HL-60/S4 (cell line): ENCODE data around the gene DPH1.

Experiments used
- in situ Hi-C: fragments of 300-500 bp; cut with MboI; formaldehyde crosslinking; loops from 2 replicates; pipeline ENCODE4 v1.14.3; 2022; ENCODE audit warnings: low sequenced_read_pairs

DPH1 gene

GRCh38 chr17:2071455-2072281 is 41.7 kb downstream of the DPH1 start:
- in situ Hi-C loops: no loop called here

- in situ Hi-C loops: no loop called here
Observed at GRCh38 chr17:2074919-2075318, 45.0 kb downstream of the DPH1 start.

GRCh38 chr17:2075336-2076086 is 45.6 kb downstream of the DPH1 start:
- in situ Hi-C loops: no loop called here

GRCh38 chr17:2076087-2076984 is 46.4 kb downstream of the DPH1 start:
- in situ Hi-C loops: no loop called here

DNA sequence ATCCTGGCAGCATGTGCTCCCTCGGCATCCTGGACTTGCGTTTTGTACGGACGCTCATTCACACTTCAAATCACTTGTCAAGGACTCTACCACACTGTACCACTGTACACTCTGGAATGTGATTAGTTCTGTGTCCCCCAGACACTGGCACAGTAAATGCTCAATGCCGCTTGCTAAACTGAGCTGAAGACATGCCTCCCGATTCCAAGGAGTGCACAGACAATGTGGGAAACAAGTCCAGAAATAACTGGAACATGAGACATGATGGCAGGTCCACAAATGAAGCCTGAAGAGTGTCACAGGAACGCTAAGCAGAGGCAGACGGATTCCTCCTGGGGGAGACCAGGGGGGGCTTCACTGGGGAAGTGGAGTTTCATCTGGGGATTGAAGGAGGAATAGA is 47.1 kb downstream of the DPH1 start:
- in situ Hi-C loops: no loop called here

DNA sequence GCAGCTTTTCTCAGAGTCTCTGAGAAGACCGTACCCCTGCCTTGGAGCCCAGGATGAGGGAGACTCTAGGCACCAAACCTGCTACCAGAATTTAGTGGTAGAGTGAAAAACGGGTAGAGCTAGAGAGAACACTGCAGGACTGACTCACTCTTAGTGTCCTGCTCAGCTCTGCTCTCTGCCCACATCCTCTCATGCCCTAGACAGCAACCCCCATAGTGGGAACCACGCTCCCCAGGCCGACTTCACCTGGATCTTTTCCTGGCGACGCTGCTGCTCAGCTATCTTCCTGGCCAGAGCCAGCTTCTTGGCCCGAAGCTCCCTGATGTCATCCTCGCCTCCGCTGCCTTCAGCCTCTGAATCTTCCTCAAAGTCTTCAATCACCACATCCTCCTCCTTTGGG is 51.6 kb downstream of the DPH1 start:
- in situ Hi-C loops: no loop called here

- in situ Hi-C loops: no loop called here
Observed at GRCh38 chr17:2082003-2082781, 52.2 kb downstream of the DPH1 start.

DNA sequence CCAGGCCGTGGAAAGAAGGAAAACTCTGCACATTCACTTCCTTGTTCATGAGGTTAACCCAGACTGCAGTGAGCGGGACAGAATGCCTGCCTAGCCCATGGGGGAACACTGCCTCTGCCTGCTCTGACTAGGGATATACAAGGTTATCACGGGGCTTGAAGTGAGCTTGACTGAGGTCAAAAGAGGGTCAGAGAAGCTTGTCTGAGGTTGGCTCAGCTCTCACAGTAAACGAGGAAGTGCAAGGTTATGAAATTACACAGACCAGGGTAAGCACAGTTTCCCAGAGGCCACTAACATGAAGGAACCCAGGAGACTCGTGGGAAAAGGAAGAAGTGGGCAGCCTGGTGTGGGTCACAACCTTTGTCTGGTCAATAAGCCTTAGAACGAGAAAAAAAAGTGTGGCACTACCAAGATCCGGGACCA is 53.7 kb downstream of the DPH1 start:
- in situ Hi-C loops: no loop called here

DNA sequence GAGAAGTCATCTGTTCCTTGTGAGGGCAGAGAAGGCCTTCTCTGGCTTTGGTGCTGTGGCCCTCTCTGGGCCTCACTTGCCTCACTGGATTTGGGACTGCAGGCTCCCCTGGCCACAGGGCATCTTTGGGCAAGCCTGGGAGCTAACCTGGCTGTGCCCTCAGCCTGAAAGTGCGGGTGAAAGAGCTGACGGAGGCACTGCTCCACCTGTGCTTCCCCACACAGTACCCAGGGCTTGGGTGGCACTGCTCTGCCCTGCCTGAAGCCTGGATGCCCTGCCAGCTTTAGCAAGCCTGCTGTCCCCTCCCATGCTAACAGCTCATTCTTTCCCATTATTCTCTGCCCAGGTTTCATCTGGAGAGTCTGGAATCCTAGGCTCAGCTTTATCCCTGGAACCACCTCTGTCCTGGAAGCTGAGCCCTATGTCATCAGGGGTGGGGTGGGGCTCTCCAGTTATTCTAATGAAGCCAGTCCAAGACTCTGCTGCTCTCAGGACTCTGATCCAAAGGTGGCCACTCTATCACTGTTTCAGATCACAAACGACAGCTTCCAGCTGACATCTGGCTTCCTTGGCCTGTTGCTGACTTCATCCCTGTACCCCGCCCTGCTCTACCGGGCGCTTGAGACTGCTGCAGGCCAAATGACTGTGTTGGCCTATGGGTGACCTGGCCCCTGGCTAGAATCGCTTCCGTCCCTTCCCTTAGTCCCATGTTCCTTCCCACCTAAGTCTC is 54.2 kb downstream of the DPH1 start:
- in situ Hi-C loops: no loop called here

DNA sequence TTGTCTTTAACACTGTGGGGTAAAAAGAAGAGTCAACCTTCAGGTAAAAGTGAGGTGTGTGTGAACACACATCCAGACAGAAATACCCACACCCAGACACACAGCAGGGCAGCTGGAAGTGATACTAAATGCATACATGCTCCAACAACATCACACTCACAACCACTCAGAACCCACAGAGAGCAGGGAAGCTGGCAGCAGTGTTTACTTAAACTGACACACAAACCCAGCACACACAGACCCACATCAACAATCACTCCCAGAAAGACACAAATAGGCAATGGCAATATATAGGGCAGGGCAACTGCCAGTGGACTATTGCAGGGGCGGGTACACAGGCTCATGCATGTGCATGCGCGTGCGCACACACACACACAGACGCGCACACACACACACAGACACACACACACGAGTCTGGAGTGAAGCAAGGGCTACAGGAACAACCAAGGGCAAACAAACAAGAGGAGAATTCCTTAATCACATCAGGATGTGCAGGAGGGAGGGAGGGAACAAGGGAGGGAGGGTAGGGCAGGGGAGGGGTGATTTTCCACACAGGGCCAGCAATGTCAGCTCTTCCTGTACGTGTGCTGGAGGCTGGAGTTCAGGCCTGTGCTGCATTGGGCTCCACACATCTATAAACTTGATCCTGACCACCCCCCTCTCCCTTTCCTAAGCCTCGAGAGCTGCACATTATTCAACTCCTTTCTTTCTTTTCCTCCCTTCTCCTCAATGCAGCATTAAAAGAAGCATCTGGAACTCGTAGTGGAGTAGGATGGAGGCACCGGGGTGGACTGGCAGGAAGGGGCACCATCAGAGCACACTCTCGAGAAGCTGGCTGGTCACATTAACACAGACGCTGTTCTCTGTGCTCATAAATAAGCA is 55.1 kb downstream of the DPH1 start:
- in situ Hi-C loops: no loop called here

- in situ Hi-C loops: no loop called here
Observed at GRCh38 chr17:2085648-2085949, 55.6 kb downstream of the DPH1 start.

DNA sequence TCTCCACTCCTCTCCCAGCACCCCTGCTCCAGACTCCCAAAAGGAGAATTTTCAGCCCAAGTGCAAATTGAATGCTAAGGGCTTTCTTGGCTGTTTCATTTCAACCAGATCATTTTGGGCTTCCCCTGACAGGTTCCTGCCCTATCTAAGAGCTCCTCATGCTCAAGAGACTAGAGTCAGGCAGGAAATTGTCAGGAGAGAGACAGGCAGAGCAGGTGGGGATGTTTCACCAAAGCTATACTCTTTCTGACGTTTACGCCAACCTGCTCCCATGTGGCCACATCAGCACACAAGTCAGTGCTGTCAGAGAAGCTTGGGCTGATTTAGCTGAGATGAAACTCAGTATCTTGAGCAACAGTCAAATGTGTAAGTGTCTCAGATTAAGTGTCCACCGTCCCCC is 56.4 kb downstream of the DPH1 start:
- in situ Hi-C loops: no loop called here

DNA sequence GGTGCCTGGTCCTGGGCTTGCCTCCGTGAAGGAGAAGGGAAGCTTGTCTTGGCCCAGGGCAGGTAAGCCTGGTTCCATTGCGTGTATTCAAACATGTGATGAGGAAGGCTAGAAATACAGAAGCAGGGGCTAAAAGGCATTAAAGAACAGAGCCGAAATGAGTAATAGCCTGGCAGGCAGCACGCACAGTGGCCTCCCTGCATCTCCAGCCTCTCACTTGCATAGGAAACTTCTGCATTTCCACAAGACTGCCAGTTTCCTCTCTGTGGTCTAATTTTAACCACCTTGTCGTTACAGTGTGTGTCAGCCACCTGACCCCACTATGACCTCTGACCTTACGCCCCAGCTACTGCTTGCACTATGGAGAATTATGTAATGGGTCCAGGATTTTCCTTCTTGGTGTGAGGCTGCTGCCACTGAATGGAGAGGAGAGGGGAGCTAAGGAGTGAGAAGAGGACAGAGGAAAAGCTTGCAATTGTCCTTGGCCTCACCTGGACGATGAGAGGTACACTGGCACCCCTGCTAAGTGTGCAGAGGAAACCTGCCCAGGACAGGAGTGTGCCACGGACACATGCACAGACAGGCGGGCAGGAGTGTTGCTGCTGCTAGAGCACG is 57.8 kb downstream of the DPH1 start:
- in situ Hi-C loops: no loop called here

DNA sequence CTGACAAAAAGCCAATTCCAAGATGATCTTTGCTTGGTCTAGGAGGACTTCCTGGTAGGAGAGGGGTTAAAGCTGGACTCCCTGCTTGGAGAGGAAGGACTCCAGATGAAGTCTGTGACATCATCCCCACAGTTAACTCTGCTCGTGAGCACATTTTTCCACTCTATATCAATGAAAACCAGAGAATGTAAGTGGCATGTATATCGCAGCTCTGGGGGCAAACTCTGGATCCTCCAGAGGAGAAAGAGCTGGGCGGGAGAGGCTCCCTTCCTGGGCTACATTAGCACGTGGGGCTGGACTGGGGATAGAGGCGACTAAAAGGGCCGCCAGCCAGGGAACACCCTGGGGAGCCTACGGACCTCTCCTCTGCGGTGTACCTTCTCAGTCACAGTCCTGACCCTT is 59.1 kb downstream of the DPH1 start:
- in situ Hi-C loops: no loop called here

DNA sequence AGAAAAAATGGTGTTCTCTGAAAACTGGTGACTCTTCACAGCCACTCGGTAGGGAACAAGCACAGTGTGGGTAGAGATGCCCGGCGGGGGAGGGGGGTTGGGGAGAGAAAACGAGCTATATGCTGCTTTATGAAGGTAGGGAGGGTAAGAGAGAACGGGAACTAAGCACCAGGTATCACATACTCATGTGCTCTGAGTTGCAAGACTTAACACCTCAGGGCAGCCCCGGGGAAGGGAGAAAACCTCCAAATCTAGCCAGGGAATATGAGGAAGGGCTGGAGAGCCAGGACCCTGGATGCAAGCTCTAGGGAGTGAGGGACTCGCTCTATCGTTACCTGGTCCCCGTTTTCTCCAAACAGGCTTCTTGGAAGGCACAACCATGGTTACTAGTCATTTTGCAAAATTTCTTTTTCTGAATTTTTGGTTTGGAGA is 60.3 kb downstream of the DPH1 start:
- in situ Hi-C loops: no loop called here

GRCh38 chr17:2090804-2091534 is 61.0 kb downstream of the DPH1 start:
- in situ Hi-C loops: no loop called here

DNA sequence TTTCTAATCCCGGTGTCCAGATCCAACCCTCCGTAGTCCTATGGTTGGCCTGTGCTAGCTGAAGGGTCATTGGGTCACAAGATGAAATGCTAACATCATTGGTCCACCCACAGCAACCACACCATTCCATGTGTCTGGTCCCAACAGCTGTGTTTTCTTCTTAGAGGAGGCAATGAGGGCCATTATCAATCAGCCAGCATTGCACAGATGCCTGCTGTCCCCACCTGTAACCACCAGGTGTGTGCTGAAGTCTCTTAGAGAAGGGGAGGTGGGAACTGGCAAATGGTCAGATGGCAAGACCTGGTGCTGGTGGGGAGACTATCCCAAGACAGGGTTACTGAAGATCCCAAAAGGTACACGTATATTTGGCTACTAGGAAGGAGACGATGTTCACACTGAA is 62.3 kb downstream of the DPH1 start:
- in situ Hi-C loops: no loop called here

- in situ Hi-C loops: no loop called here
Observed at GRCh38 chr17:2093349-2093748, 63.4 kb downstream of the DPH1 start.
